GM23248 (cell line): Measurements from ENCODE around the gene CLEC16A.

Experiments
- EZH2 ChIP-seq: fragments of 200-600 bp; sonication (generic); IDR thresholded peaks from 2 replicates; pipeline ENCODE4 v1.6.1; 2018; ENCODE audit warnings: antibody characterized with exemption, mild to moderate bottlenecking; ENCODE audit not compliant: insufficient read depth, poor library complexity, severe bottlenecking
- EZH2phosphoT487 ChIP-seq: fragments of 200-600 bp; sonication (generic); IDR thresholded peaks from 2 replicates; pipeline ENCODE4 v1.6.1; 2018; ENCODE audit warnings: antibody characterized with exemption, moderate library complexity, mild to moderate bottlenecking, low read depth; ENCODE audit not compliant: insufficient read depth

- TF ChIP-seq EZH2 (no peak), EZH2phosphoT487 (no peak)
Measured at GRCh38 chr16:11038777-11039176, 94.4 kb downstream of the CLEC16A start.
